HG02642 (cell line): ENCODE measurements around the gene LCN12.

Experiments used
- ATAC-seq: cut with Tn5 transposase; IDR thresholded peaks from one replicate; pipeline ENCODE4 v1.9.1; 2021; ENCODE audit warnings: mild to moderate bottlenecking; ENCODE audit not compliant: unreplicated experiment, poor library complexity

The LCN12 gene

GRCh38 chr9:136956604-136957003 is 4.5 kb downstream of the LCN12 start:
- ATAC-seq = no peak

- ATAC-seq = no peak
Observed at GRCh38 chr9:136957461-136957860, 5.4 kb downstream of the LCN12 start.

- no peak for ATAC-seq
Observed at GRCh38 chr9:136957901-136958300, 5.8 kb downstream of the LCN12 start.

GRCh38 chr9:136958473-136958872 is 6.4 kb downstream of the LCN12 start:
- no peak for ATAC-seq

DNA sequence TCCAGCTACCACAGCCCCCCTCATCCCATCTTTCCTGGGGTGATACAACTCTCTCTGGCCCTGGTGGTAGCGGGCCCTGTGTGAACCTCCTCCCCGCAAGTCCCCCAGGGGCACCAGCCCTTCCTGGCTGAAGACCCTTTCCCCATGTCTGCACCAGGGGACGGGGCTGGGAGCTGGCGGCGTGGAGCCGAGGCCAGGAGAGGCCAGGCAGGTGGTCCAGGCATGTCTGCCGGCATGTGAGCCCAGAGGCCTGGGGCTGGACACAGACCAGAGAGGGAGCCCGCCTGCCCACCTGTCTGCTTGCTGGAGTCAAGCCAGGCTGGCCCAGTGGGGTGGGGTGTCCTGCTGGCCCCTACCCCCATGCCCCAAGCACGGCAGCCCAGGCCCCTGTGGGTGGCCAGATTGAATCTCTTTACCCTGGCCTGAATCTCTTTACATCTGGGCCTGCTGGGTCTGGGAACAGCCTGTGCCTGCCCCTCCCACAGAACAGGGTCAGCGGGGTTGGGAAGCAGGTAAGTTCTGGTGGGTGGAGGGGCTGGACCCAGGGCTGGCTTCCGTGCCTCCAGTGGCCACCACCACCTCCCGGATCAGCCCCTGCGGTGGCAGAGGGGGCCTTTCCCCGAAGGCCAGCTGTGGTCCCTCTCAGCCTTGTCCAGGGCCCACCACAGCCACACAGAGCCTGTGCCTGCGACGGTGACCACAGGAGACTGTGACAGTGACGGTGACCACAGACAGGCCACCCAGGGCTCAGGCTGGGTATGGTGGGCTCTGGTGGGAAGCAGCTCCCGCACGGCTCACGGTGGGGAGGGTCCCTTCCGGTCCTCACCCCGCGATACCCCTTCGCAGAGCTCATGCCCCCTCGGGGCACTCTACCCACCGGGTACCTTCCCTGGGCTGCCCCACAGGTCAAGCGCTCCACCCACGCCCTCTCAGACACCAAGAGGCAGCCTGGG is 7.1 kb downstream of the LCN12 start:
- ATAC-seq = no peak

DNA sequence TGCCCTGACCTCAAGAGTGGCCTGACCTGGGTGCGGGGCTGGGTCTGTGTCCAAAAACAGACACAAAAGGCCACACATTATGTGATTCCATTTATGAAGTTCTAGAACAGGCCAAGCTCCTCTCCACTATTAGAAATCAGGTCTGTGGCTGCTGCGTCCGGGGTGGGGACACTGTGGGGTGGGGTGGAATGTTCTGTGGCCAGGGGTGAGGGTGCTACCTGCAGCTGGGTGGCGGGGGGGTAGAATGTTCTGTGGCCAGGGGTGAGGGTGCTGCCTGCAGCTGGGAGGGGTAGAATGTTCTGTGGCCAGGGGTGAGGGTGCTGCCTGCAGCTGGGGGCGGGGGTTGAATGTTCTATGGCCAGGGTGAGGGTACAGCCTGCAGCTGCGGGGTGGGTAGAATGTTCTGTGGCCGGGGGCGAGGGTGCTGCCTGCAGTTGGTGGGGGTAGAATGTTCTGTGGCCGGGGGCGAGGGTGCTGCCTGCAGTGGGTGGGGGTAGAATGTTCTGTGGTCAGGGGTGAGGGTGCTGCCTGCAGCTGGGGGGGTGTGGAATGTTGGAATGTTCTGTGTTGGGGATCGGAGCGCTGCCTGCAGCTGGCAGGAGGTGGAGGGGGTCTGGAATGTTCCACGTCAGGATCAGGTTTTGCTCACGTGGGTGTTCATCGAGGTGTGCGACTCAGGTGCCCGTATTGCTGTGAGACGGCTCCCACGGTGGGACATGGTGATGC is 8.3 kb downstream of the LCN12 start:
- ATAC-seq = no peak

DNA sequence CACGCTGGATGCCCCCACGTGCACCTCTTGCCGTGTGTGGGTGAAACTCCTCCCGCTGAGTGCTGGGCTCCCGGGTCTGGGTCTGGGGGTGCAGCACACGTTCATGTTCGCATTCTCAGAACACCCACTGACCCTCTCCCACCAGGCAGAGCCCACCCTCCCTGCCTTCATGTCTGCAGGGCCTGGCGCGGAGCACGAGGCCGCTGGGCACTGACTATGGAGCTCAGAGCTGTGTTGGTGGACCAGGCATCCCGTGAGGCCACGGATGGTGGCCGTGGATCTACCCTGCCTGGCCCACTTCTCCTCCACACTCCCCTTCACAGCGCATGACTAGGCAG is 8.8 kb downstream of the LCN12 start:
- ATAC-seq = no peak

- no peak for ATAC-seq
Observed at GRCh38 chr9:136961279-136962065, 9.4 kb downstream of the LCN12 start.

GRCh38 chr9:136962163-136962562 is 10.1 kb downstream of the LCN12 start:
- no peak for ATAC-seq

- no peak for ATAC-seq
Observed at GRCh38 chr9:136962701-136963248, 10.7 kb downstream of the LCN12 start.

- ATAC-seq = no peak
Observed at GRCh38 chr9:136963341-136963740, 11.3 kb downstream of the LCN12 start.

GRCh38 chr9:136963751-136964150 is 11.7 kb downstream of the LCN12 start:
- no peak for ATAC-seq

- ATAC-seq = no peak
Observed at GRCh38 chr9:136964171-136964689, 12.2 kb downstream of the LCN12 start.

DNA sequence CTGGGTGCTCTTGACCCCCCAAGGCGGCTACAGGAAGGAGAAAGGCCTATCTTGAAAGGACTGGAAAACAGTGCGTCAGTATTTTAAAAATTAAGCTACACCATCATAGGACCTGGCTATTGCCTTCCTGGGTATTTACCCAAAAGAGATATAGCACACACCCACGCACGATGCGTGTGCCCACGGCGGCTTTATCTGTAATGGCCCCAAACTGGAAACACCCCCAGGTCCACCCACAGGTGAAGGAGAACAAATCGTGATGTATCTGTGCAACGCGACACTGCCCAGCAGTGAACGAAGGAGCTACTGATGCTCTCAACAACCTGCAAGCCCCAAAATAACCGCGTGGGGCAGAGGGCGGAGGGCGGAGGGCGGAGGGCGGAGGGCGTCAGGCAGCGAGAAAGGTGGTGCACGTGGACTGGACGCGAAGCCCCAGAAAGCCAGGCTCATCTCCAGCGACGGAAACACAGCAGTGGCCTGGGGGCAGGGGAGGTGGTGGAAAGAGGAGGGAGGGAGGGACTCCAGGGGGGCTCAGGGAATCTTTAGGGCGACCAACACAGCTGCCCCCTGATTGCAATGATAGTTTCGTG is 12.9 kb downstream of the LCN12 start:
- ATAC-seq = no peak

- ATAC-seq = no peak
Observed at GRCh38 chr9:136965771-136966484, 13.9 kb downstream of the LCN12 start.

DNA sequence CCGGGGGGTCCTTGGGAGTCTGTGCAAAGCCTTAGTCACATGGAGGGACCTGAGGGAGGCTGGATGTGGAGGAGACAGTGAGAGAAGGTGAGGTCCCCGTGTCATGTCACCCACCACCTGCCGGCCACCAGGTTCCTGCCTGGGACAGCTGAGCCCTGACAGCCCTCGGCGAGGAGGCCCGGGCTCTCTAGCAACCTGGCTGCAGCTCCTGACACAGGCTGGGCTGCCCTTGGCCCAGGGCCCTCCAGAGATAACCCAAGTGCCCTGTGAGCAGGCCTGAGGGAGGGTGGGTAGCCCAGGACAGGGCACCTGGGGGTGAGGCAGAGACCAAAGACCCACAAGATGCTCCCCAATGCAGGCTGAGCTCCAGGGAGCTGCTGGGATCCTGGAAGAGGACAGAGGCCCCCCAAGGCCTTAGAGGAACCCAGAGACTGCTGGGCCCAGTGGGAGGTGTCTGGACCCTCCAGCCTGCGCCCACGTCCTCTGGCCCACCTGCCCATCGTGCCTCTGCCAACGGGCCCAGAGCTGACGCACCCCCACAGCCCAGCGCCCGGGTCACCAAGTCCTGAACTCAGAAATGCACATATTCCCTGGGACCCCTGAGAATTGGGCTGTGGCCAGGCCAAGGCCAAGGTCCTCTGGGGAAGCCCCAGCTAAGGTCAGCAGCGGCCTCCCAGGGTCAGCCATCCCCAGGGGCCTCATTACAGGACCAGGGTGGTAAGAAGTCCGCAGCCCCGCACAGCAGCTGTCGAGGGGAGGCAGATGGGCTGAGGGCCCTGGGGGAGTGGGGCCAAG is 16.5 kb downstream of the LCN12 start:
- no peak for ATAC-seq

- no peak for ATAC-seq
Observed at GRCh38 chr9:136969150-136969549, 17.1 kb downstream of the LCN12 start.

- no peak for ATAC-seq
Observed at GRCh38 chr9:136969774-136970173, 17.7 kb downstream of the LCN12 start.

- no peak for ATAC-seq
Observed at GRCh38 chr9:136970361-136970760, 18.3 kb downstream of the LCN12 start.
